ENCODE results near the gene SLC7A10.
"Not testable (repeated sequence)": the region's sequence is repeated elsewhere in the genome, so short reads cannot be mapped to it uniquely, and the experiment has no call there.

Gene SLC7A10

GRCh38 chr19:33215438-33216197, 10.0 kb downstream of the SLC7A10 start:
- DNase-seq (ENCODE audit: low spot score): no peak

DNA sequence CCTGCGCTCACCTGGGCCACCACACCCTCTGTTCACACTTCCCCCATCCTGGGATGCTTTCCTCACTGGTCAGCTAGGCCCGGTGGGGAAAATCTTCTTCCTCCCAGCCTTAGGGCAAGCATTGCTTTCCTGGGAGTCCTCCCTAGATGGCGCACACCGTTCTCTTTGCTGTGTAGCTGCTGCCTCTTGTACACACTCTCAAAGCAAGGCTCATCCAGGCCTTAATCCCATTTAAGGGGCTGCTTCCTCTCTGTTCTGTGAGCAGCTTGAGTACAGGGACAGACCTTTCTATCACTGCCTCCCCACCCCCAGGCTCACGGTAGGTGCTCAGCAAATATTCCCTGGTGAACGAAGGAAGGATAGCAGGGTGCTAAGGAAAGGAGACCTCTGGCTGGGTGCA, 11.1 kb downstream of the SLC7A10 start:
- no peak for DNase-seq (ENCODE audit: low spot score)

- DNase-seq (ENCODE audit: low spot score): no peak
These were observed 13.0 kb downstream of the SLC7A10 start for GRCh38 chr19:33212436-33213172.

DNA sequence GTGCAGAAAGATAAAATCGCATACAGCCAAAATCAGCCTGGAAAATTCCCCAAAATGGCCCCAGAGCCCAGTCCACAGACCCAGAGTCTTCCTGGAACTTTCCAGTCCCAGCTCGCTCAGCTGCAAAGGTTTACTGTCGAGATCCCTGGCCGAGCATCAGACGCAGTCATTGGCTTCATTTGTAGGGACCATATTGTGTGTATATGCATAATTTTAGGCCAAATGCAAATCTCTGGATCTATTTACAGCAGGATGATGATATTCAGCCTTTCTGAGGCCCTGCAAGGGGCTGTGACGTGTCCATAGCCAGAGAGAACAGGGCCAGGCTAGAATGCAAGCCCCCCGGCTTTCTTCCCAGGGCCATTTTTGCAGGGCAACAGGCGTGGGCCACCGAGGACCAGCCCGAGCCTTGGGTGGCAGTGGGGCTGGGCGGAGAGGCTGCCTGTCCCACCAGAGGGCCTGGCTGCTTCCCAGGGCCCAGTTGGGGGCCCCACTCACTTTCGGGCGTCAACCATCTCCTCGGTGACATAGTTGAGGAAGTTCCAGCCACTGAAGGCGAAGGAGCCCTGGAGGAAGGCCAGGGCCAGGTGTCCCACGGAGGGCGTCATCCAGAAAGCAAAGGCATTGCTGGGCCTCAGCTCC, 13.7 kb downstream of the SLC7A10 start:
- no peak for DNase-seq (ENCODE audit: low spot score)

- DNase-seq (ENCODE audit: low spot score): no peak
These were observed 15.2 kb downstream of the SLC7A10 start for GRCh38 chr19:33210266-33210940.

GRCh38 chr19:33209850-33210230, 15.8 kb downstream of the SLC7A10 start:
- not testable (repeated sequence) for DNase-seq (ENCODE audit: low spot score)

- no peak for DNase-seq (ENCODE audit: low spot score)
These were observed 16.5 kb downstream of the SLC7A10 start for GRCh38 chr19:33208904-33209849.

GRCh38 chr19:33208371-33208895, 17.2 kb downstream of the SLC7A10 start:
- DNase-seq (ENCODE audit: low spot score): no peak

DNA sequence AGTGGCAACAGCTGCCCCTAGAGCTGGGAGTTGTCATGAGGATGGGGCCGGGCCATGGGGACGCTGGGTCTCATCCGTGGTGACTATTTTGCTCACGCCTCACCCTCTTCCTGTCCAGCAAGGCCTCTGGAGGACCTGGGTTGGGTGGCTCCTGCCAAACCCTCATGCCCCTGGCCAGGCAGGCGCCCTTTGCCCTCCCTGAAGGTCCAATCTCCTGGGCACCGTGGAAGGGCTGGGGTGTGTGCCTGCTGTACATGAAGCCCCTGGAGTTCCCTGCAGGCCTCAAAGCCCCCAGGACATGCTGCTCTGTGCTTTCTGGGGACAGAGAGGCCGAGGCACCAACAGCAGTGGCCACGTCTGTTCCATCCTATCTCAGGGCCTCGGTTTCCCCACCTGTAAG, 17.7 kb downstream of the SLC7A10 start:
- no peak for DNase-seq (ENCODE audit: low spot score)

GRCh38 chr19:33207040-33207620, 18.5 kb downstream of the SLC7A10 start:
- DNase-seq (ENCODE audit: low spot score): no peak

- no peak for DNase-seq (ENCODE audit: low spot score)
These were observed 19.2 kb downstream of the SLC7A10 start for GRCh38 chr19:33206261-33207039.

DNA sequence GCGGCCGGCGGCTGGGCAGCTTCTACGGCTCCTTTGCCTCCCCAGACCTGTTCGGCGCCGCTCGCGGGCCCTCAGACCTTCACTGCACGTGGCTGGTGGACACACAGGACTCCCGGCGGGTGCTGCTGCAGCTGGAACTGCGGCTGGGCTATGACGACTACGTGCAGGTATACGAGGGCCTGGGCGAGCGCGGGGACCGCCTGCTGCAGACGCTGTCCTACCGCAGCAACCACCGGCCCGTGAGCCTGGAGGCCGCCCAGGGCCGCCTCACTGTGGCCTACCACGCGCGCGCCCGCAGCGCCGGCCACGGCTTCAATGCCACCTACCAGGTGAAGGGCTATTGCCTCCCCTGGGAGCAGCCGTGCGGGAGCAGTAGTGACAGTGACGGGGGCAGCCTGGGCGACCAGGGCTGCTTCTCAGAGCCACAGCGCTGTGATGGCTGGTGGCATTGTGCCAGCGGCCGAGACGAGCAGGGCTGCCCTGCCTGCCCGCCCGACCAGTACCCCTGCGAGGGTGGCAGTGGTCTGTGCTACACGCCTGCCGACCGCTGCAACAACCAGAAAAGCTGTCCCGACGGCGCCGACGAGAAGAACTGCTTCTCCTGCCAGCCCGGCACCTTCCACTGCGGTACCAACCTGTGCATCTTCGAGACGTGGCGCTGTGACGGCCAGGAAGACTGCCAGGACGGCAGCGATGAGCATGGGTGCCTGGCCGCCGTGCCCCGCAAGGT, 20.0 kb downstream of the SLC7A10 start:
- DNase-seq (ENCODE audit: low spot score): no peak

DNA sequence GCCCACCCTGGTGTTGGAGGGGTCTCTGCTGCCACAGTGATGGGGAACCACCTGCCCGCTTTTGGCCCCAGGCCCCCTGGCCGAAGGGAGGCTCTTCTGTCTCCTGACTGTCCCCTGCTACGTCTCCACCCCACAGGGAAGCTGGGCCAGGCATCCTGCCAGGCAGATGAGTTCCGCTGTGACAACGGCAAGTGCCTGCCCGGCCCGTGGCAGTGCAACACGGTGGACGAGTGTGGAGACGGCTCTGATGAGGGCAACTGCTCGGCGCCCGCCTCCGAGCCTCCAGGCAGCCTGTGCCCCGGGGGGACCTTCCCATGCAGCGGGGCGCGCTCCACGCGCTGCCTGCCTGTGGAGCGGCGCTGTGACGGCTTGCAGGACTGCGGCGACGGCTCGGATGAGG, 20.5 kb downstream of the SLC7A10 start:
- no peak for DNase-seq (ENCODE audit: low spot score)

- no peak for DNase-seq (ENCODE audit: low spot score)
These were observed 21.3 kb downstream of the SLC7A10 start for GRCh38 chr19:33204136-33204973.

DNA sequence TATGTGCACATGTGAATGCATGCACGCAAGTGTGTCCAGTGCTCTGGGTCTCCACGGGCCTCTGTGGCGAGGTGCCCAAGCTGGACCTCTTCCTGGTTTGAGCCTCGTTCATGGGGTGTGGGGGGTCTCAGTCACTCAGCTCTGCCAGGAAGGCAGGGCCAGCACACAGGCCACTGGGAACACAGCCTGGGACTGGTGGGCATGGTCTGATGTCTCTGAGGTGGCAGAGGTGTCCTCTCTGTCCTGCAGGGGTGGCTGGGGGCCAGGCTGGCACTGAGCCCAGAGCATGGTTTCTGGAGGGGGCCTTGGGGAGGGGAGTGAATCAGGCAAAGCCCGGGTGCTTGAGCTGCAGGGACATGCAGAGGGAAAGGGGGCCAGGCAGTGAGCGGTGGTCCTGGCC, 22.1 kb downstream of the SLC7A10 start:
- no peak for DNase-seq (ENCODE audit: low spot score)

DNA sequence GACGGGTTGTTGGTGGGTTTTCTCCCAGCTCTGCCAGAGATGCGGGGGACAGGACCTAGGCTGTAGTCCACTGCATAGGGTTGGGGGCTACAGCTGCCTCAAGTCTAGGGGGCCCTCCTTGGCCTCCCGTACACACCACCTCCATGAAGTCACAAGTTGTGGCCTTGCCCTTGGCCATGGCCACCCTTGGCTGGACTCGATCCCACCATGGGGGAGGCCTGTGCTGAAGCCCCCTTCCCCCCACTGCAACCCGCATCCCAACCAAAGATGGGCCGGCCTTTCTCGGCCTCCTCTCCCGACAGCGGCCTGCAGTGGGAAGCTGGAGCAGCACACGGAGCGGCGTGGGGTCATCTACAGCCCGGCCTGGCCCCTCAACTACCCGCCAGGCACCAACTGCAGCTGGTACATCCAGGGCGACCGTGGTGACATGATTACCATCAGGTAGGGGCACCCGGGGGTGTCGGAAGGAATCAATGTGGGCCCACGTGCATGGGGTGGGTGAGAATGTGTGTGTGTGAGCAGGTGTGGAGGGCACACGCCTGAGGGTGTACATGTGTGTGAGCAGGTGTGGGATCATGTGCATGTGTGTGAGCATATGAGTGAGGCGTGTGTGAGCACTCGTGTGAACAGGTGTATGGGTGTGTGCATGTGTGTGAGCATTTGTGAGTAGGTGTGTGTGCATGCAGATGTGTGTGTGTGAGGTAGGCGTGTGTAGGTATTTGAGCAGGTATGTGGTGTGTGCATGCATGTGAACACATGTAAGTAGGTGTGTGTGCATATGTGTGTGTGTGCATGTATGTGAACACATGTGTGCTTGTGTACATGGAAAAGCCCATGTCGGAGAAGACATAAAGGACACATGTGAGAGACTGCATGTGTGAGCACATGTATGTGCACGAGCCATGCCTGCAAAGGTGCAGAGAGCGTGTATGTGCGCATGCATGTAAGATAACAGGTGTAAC, 22.8 kb downstream of the SLC7A10 start:
- DNase-seq (ENCODE audit: low spot score): no peak

- no peak for DNase-seq (ENCODE audit: low spot score)
These were observed 23.6 kb downstream of the SLC7A10 start for GRCh38 chr19:33201886-33202545.
